Measurements from ENCODE around the gene KCTD10. TPM values are rescaled to one million over a fixed set of nuclear protein-coding genes. Genes with fewer than 3 reads are reported as not detected.

The KCTD10 gene
- total and polyA plus RNA-seq, 7 donors: 53.5 to 123 (median 82.8) TPM

- Histone ChIP-seq H3K27me3 (no peaks in the 10 kb centered on the region), H3K9me3 (no peaks in the 10 kb centered on the region), H3K36me3 (peaks cover 39 to 100% (median 81%) of the 10 kb centered on the region in 4 donors), H3K27ac (no peak overlapping the region), H3K4me3 (no peak overlapping the region), H3K4me1 (no peaks in the 10 kb centered on the region)
- TF ChIP-seq CTCF (IDR thresholded peaks at IDR 0.05): no peak
- no peak for TF ChIP-seq EP300 (IDR thresholded peaks at IDR 0.05)
- no peak for TF ChIP-seq POLR2AphosphoS5 (IDR thresholded peaks at IDR 0.05)
- no peak for TF ChIP-seq POLR2A (IDR thresholded peaks at IDR 0.05)
- WGBS, 2 donors: 68 to 81% methylated on average over 1 of the region's 1 CpG
- DNase-seq: no peak
- intact Hi-C loops (cut with DNase I): no loop called here
These were observed 27.0 kb upstream of the KCTD10 start for GRCh38 chr12:109504068-109504467.

- intact Hi-C loops (cut with DNase I): no loop called here
- Histone ChIP-seq H3K4me1 (no peaks in the 10 kb centered on the region), H3K27ac (no peak overlapping the region), H3K27me3 (no peaks in the 10 kb centered on the region), H3K4me3 (no peak overlapping the region), H3K36me3 (peaks cover 35 to 100% (median 85%) of the 10 kb centered on the region in 4 donors), H3K9me3 (no peaks in the 10 kb centered on the region)
- WGBS, 2 donors: 70 to 72% methylated on average over 3 of the region's 3 CpGs
- DNase-seq: no peak
- TF ChIP-seq POLR2AphosphoS5 (IDR thresholded peaks at IDR 0.05): no peak
- no peak for TF ChIP-seq EP300 (IDR thresholded peaks at IDR 0.05)
- TF ChIP-seq CTCF (IDR thresholded peaks at IDR 0.05): no peak
- no peak for TF ChIP-seq POLR2A (IDR thresholded peaks at IDR 0.05)
These were observed 26.5 kb upstream of the KCTD10 start for GRCh38 chr12:109503611-109504010.

- Histone ChIP-seq H3K27me3 (no peaks in the 10 kb centered on the region), H3K9me3 (no peaks in the 10 kb centered on the region), H3K27ac (no peak overlapping the region), H3K4me3 (no peak overlapping the region), H3K4me1 (no peaks in the 10 kb centered on the region), H3K36me3 (peaks cover 36 to 100% (median 85%) of the 10 kb centered on the region in 4 donors)
- intact Hi-C loops (cut with DNase I): no loop called here
- WGBS, 2 donors: 95 to 96% methylated on average over 5 of the region's 5 CpGs
- TF ChIP-seq POLR2A (IDR thresholded peaks at IDR 0.05): no peak
- DNase-seq: no peak
These were observed 25.2 kb upstream of the KCTD10 start for GRCh38 chr12:109502332-109502731.

- Histone ChIP-seq H3K27ac (no peak overlapping the region), H3K4me1 (no peaks in the 10 kb centered on the region), H3K9me3 (no peaks in the 10 kb centered on the region), H3K4me3 (no peak overlapping the region), H3K27me3 (no peaks in the 10 kb centered on the region), H3K36me3 (peaks cover 31 to 100% (median 74%) of the 10 kb centered on the region in 4 donors)
- DNase-seq: no peak
- intact Hi-C loops (cut with DNase I): no loop called here
- TF ChIP-seq POLR2AphosphoS5 (IDR thresholded peaks at IDR 0.05) (no peak), POLR2A (IDR thresholded peaks at IDR 0.05) (no peak), EP300 (IDR thresholded peaks at IDR 0.05) (no peak), CTCF (IDR thresholded peaks at IDR 0.05) (no peak)
- 95% methylated on average over 6 of the region's 6 CpGs for WGBS, 2 donors
These were observed 24.2 kb upstream of the KCTD10 start for GRCh38 chr12:109501299-109501698.

- Histone ChIP-seq H3K4me1 (no peaks in the 10 kb centered on the region), H3K27me3 (no peaks in the 10 kb centered on the region), H3K27ac (no peak overlapping the region), H3K4me3 (no peak overlapping the region), H3K9me3 (no peaks in the 10 kb centered on the region), H3K36me3 (peaks cover 26 to 100% (median 71%) of the 10 kb centered on the region in 4 donors)
- intact Hi-C loops (cut with DNase I): no loop called here
- 93 to 95% methylated on average over 9 of the region's 9 CpGs for WGBS, 2 donors
- DNase-seq: no peak
- no peak for TF ChIP-seq EP300 (IDR thresholded peaks at IDR 0.05)
- TF ChIP-seq CTCF (IDR thresholded peaks at IDR 0.05): no peak
- TF ChIP-seq POLR2A (IDR thresholded peaks at IDR 0.05): no peak
- no peak for TF ChIP-seq POLR2AphosphoS5 (IDR thresholded peaks at IDR 0.05)
These were observed 23.5 kb upstream of the KCTD10 start for GRCh38 chr12:109500406-109501185.
